ENCODE results near the gene PDE2A. TPM values are rescaled to one million over a fixed set of nuclear protein-coding genes. Genes with fewer than 3 reads are reported as not detected.

The PDE2A gene
- total and polyA plus RNA-seq, 9 donors: 8.3 to 44.0 (median 12.8) TPM

GRCh38 chr11:72678524-72678923 lies 4.3 kb upstream of the PDE2A start:
- TF ChIP-seq, protein P1, sequence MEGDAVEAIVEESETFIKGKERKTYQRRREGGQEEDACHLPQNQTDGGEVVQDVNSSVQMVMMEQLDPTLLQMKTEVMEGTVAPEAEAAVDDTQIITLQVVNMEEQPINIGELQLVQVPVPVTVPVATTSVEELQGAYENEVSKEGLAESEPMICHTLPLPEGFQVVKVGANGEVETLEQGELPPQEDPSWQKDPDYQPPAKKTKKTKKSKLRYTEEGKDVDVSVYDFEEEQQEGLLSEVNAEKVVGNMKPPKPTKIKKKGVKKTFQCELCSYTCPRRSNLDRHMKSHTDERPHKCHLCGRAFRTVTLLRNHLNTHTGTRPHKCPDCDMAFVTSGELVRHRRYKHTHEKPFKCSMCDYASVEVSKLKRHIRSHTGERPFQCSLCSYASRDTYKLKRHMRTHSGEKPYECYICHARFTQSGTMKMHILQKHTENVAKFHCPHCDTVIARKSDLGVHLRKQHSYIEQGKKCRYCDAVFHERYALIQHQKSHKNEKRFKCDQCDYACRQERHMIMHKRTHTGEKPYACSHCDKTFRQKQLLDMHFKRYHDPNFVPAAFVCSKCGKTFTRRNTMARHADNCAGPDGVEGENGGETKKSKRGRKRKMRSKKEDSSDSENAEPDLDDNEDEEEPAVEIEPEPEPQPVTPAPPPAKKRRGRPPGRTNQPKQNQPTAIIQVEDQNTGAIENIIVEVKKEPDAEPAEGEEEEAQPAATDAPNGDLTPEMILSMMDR (IDR thresholded peaks at IDR 0.05): no peak
- TF ChIP-seq POLR2A (IDR thresholded peaks at IDR 0.05) (no peak), EP300 (IDR thresholded peaks at IDR 0.05) (no peak)
- Histone ChIP-seq H3K4me3 (no peak overlapping the region), H3K27me3 (no peaks in the 10 kb centered on the region), H3K9me3 (no peaks in the 10 kb centered on the region), H3K4me1 (ENCODE audit: insufficient read depth) (peaks cover 2% of the 10 kb centered on the region), H3K27ac (no peak overlapping the region), H3K36me3 (no peaks in the 10 kb centered on the region)
- intact Hi-C loops (cut with DNase I): no loop called here
- 68 to 84% (median 69%) methylated on average over 8 of the region's 8 CpGs for WGBS, 3 donors
- no peak for DNase-seq

DNA sequence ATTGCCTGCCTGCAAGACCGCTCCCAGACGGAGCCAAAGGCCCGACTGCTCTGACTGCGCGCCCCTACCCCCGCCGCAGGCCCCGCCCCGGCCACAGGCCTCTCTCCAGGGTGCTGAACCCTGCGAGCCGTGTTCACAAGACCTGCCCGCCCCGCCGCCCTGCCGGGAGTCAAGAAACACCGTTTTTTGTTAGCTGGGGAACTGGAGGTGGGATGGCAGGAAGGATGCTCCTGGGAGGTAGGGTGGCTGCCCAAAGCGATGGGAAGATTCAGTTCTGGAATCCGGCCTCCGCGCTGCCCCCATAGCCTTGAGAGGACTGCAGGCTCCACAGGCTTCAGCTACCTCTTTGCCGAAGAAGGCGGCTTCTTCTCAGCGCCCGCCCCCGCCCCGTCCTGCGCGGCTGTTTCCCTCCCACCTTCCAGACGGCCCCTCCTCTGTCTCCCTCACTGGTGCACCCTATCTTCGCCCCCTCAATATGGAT lies 2.7 kb upstream of the PDE2A start:
- TF ChIP-seq POLR2A (IDR thresholded peaks at IDR 0.05) (no peak), EP300 (IDR thresholded peaks at IDR 0.05) (no peak)
- TF ChIP-seq, protein P1 (IDR thresholded peaks at IDR 0.05): no peak
- Histone ChIP-seq H3K27ac (no peak overlapping the region), H3K4me1 (ENCODE audit: insufficient read depth) (peaks cover 2% of the 10 kb centered on the region), H3K27me3 (no peaks in the 10 kb centered on the region), H3K4me3 (no peak overlapping the region), H3K9me3 (no peaks in the 10 kb centered on the region), H3K36me3 (no peaks in the 10 kb centered on the region)
- 0 to 3% (median 2%) methylated on average over 28 to 30 of the region's 30 CpGs for WGBS, 3 donors
- intact Hi-C loops (cut with DNase I): no loop called here
- DNase-seq: peak; percentile 54 to 85 (median 74)

GRCh38 chr11:72675221-72675620 lies 999 bp upstream of the PDE2A start:
- no peak for TF ChIP-seq EP300 (IDR thresholded peaks at IDR 0.05)
- Histone ChIP-seq H3K27me3 (no peaks in the 10 kb centered on the region), H3K27ac (no peak overlapping the region), H3K36me3 (no peaks in the 10 kb centered on the region), H3K4me1 (ENCODE audit: insufficient read depth) (peaks cover 2% of the 10 kb centered on the region), H3K9me3 (no peaks in the 10 kb centered on the region), H3K4me3 (no peak overlapping the region)
- no peak for DNase-seq
- intact Hi-C loops (cut with DNase I): no loop called here
- WGBS, 3 donors: 21 to 56% (median 41%) methylated on average over 2 of the region's 2 CpGs

GRCh38 chr11:72673284-72673942 lies 809 bp downstream of the PDE2A start:
- intact Hi-C loops (cut with DNase I): no loop called here
- Histone ChIP-seq H3K4me1 (ENCODE audit: insufficient read depth) (peaks cover 2% of the 10 kb centered on the region), H3K9me3 (no peaks in the 10 kb centered on the region), H3K36me3 (no peaks in the 10 kb centered on the region), H3K4me3 (no peak overlapping the region), H3K27ac (no peak overlapping the region), H3K27me3 (no peaks in the 10 kb centered on the region)
- no peak for TF ChIP-seq EP300 (IDR thresholded peaks at IDR 0.05)
- TF ChIP-seq POLR2A (IDR thresholded peaks at IDR 0.05): no peak
- TF ChIP-seq, protein P1 (IDR thresholded peaks at IDR 0.05): no peak
- WGBS, 3 donors: 23 to 38% (median 29%) methylated on average over 12 of the region's 12 CpGs
- no peak for DNase-seq

GRCh38 chr11:72672597-72673238 lies 1.5 kb downstream of the PDE2A start:
- intact Hi-C loops (cut with DNase I): no loop called here
- Histone ChIP-seq H3K27me3 (no peaks in the 10 kb centered on the region), H3K9me3 (no peaks in the 10 kb centered on the region), H3K27ac (no peak overlapping the region), H3K36me3 (no peaks in the 10 kb centered on the region), H3K4me3 (no peak overlapping the region), H3K4me1 (ENCODE audit: insufficient read depth) (peaks cover 2% of the 10 kb centered on the region)
- WGBS, 3 donors: 67 to 75% (median 71%) methylated on average over 4 of the region's 4 CpGs
- TF ChIP-seq EP300 (IDR thresholded peaks at IDR 0.05): no peak
- TF ChIP-seq POLR2A (IDR thresholded peaks at IDR 0.05): no peak
- TF ChIP-seq, protein P1 (IDR thresholded peaks at IDR 0.05): no peak
- no peak for DNase-seq
